ENCODE measurements around the gene GAMT. TPM values are rescaled to one million over a fixed set of nuclear protein-coding genes. Genes with fewer than 3 reads are reported as not detected.

GAMT gene
- total RNA-seq, 2 experiments from 2014 or later: 11.0 to 13.0 TPM

- no peak overlapping the region for H3K4me3 Mint-ChIP-seq
- no peak overlapping the region for H3K27ac ChIP-seq (ENCODE audit: low read depth in 1 of 2, low read length in 2 of 2)
- no peak overlapping the region for H3K27ac Mint-ChIP-seq
- H3K27me3 ChIP-seq (ENCODE audit: control insufficient read depth in 1 of 2, insufficient read depth in 2 of 2, low read length in 2 of 2): no peaks in the 10 kb centered on the region
- ATAC-seq (ENCODE audit: poor library complexity) (no peak), DNase-seq (no peak)
- intact Hi-C loops (cut with DNase I, micrococcal nuclease): no loop called here
- H3K4me1 ChIP-seq (ENCODE audit: insufficient read depth, low read length): peaks cover 6% of the 10 kb centered on the region
- POLR2A ChIA-PET: no interaction called here
- H3K36me3 Mint-ChIP-seq (ENCODE audit: low read depth): no peaks in the 10 kb centered on the region
- CTCF ChIA-PET: no interaction called here
- H3K27me3 Mint-ChIP-seq: no peaks in the 10 kb centered on the region
- no peaks in the 10 kb centered on the region for H3K9me3 ChIP-seq (ENCODE audit: control insufficient read depth in 1 of 2, insufficient read depth in 1 of 2, low read length in 2 of 2)
- no peak overlapping the region for H3K4me3 ChIP-seq (ENCODE audit: low read length)
- no peaks in the 10 kb centered on the region for H3K9me3 Mint-ChIP-seq
- no peaks in the 10 kb centered on the region for H3K36me3 ChIP-seq (ENCODE audit: insufficient read depth, low read length)
- TF ChIP-seq CTCF (IDR thresholded peaks at IDR 0.05): no peak
- peaks cover 6% of the 10 kb centered on the region for H3K4me1 Mint-ChIP-seq (ENCODE audit: low read depth)
These were observed 52.1 kb downstream of the GAMT start for GRCh38 chr19:1349211-1349610.

Other genes starting within 250 kb of the GAMT start
- gene SBNO2, start 227.3 kb downstream of the GAMT start, total RNA-seq: 100 to 1,000 TPM; 126 to 137 TPM
- gene STK11, start 195.8 kb downstream of the GAMT start, total RNA-seq: 10 to 100 TPM; 49.7 to 53.0 TPM
- under 1 TPM in 1 of 2 experiments, not detected in 1; 0.22 TPM for gene CBARP, start 163.5 kb downstream of the GAMT start, total RNA-seq
- 10 to 100 TPM; 77.6 to 92.6 TPM for gene ATP5F1D, start 159.8 kb downstream of the GAMT start, total RNA-seq
- 100 to 1,000 TPM; 214 to 228 TPM for gene MIDN, start 153.0 kb downstream of the GAMT start, total RNA-seq
- 100 to 1,000 TPM; 614 to 628 TPM for gene CIRBP, start 132.2 kb downstream of the GAMT start, total RNA-seq
- gene FAM174C, start 126.0 kb downstream of the GAMT start, total RNA-seq: 10 to 100 TPM; 32.0 to 38.3 TPM
- gene EFNA2, start 115.7 kb downstream of the GAMT start, total RNA-seq: not detected
- gene NDUFS7, start 17.6 kb downstream of the GAMT start, total RNA-seq: 10 to 100 TPM; 40.0 to 42.6 TPM
- 100 to 1,000 TPM; 128 to 133 TPM for gene DAZAP1, start 6.0 kb upstream of the GAMT start, total RNA-seq
- 1,000 to 10,000 TPM; 2,193 to 2,200 TPM for gene RPS15, start 36.9 kb upstream of the GAMT start, total RNA-seq
- gene APC2, start 48.6 kb upstream of the GAMT start, total RNA-seq: under 1 TPM; 0.20 to 0.30 TPM
- gene C19orf25, start 77.7 kb upstream of the GAMT start, total RNA-seq: 10 to 100 TPM; 14.9 to 15.8 TPM
- gene PCSK4, start 88.8 kb upstream of the GAMT start, total RNA-seq: 1 to 10 TPM; 4.2 to 5.2 TPM
- gene REEP6, start 89.6 kb upstream of the GAMT start, total RNA-seq: 1 to 10 TPM; 2.2 to 2.8 TPM
- gene ADAMTSL5, start 111.5 kb upstream of the GAMT start, total RNA-seq: 1 to 10 TPM; 4.3 to 5.7 TPM
- gene PLK5, start 122.5 kb upstream of the GAMT start, total RNA-seq: under 1 TPM in 1 of 2 experiments, not detected in 1; 0.14 TPM
- gene MEX3D, start 166.8 kb upstream of the GAMT start, total RNA-seq: 1 to 10 TPM; 1.6 to 2.3 TPM
- gene MBD3, start 191.3 kb upstream of the GAMT start, total RNA-seq: 10 to 100 TPM; 34.3 to 35.2 TPM
- gene UQCR11, start 203.9 kb upstream of the GAMT start, total RNA-seq: 10 to 100 TPM; 88.9 to 93.8 TPM

Data from CD4-positive, alpha-beta T cell (primary cell).